ENCODE data around the gene KRT31.

The KRT31 gene

GRCh38 chr17:41411072-41411840, 13.8 kb upstream of the KRT31 start:
- CTCF ChIA-PET: interaction anchor here (0.8 kb wide), 1 partner anchor 139 kb away, joined by 3 read pairs; no protein-coding TSS in a partner anchor
- Histone ChIP-seq H3K36me3 (ENCODE audit: control insufficient read depth in 2 of 2, insufficient read depth in 1 of 2, low read length in 2 of 2) (no peaks in the 10 kb centered on the region), H3K4me1 (ENCODE audit: control insufficient read depth, insufficient read depth, low read length) (no peaks in the 10 kb centered on the region), H3K27ac (ENCODE audit: extremely low read depth, low read depth, low read length) (no peak overlapping the region), H3K4me3 (ENCODE audit: low read depth, low read length) (no peak overlapping the region), H3K9me3 (ENCODE audit: control insufficient read depth, insufficient read depth, low read depth, low read length) (no peaks in the 10 kb centered on the region)
- TF ChIP-seq PATZ1 (tag by site-specific recombination; IDR thresholded peaks at IDR 0.05) (no peak), ZNF610 (tag by site-specific recombination; IDR thresholded peaks at IDR 0.05; ENCODE audit: borderline replicate concordance) (no peak), ZNF174 (tag by site-specific recombination; IDR thresholded peaks at IDR 0.05) (no peak), REST (tag by site-specific recombination; IDR thresholded peaks at IDR 0.05) (no peak), KLF8 (tag by site-specific recombination; IDR thresholded peaks at IDR 0.05) (no peak), ZBTB20 (tag by site-specific recombination; IDR thresholded peaks at IDR 0.05) (no peak), RBAK (tag by site-specific recombination; IDR thresholded peaks at IDR 0.05) (no peak), ZNF626 (tag by site-specific recombination; IDR thresholded peaks at IDR 0.05) (no peak), ZBTB17 (tag by site-specific recombination; IDR thresholded peaks at IDR 0.05) (no peak), ZNF658 (tag by site-specific recombination; IDR thresholded peaks at IDR 0.05) (no peak), YY1 (tag by site-specific recombination; IDR thresholded peaks at IDR 0.05) (no peak), ZXDB (tag by site-specific recombination; IDR thresholded peaks at IDR 0.05) (no peak), ZNF510 (tag by site-specific recombination; IDR thresholded peaks at IDR 0.05; ENCODE audit: insufficient replicate concordance) (no peak), ZNF157 (tag by site-specific recombination; IDR thresholded peaks at IDR 0.05) (no peak), ZNF76 (tag by site-specific recombination; IDR thresholded peaks at IDR 0.05; ENCODE audit: borderline replicate concordance, low read depth) (no peak), INSM2 (tag by site-specific recombination; IDR thresholded peaks at IDR 0.05) (no peak)
- POLR2A ChIA-PET: no interaction called here

DNA sequence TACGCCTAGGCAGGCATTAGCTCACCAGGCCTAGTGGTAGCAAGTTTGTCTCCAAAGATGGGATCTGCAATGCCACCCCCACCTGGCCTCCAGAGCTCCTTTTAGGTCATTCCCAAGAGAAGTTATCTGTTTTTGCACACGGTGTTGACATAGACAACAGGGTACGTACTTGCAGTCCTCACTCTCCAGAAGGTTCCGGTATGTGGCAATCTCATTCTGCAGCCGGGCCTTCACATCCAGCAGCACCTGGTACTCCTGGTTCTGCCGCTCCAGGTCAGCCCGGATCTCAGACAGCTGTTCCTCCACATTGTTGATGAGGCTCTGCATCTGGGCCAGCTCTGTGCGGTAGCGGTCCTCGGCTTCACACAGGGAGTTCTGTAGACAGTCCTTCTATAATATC, 9.8 kb upstream of the KRT31 start:
- no peak overlapping the region for H3K4me3 ChIP-seq (ENCODE audit: low read depth, low read length)
- H3K27ac ChIP-seq (ENCODE audit: extremely low read depth, low read depth, low read length): no peak overlapping the region
- peaks cover 9% of the 10 kb centered on the region for H3K4me1 ChIP-seq (ENCODE audit: control insufficient read depth, insufficient read depth, low read length)
- no peaks in the 10 kb centered on the region for H3K9me3 ChIP-seq (ENCODE audit: control insufficient read depth, insufficient read depth, low read depth, low read length)
- ChIA-PET POLR2A (no interaction called here), CTCF (interaction anchor here (0.7 to 1.9 kb wide), 5 partner anchors 10 to 254 kb away, joined by 3 to 8 read pairs (median 4); no protein-coding TSS in a partner anchor)
- H3K36me3 ChIP-seq (ENCODE audit: control insufficient read depth in 2 of 2, insufficient read depth in 1 of 2, low read length in 2 of 2): no peaks in the 10 kb centered on the region
- TF ChIP-seq ZNF157 (tag by site-specific recombination; IDR thresholded peaks at IDR 0.05): no peak
- no peak for TF ChIP-seq KLF7 (tag by site-specific recombination; IDR thresholded peaks at IDR 0.05; ENCODE audit: borderline replicate concordance)
- TF ChIP-seq TRIM28 (IDR thresholded peaks at IDR 0.05; ENCODE audit: borderline replicate concordance, low read length): no peak
- TF ChIP-seq, protein P1, sequence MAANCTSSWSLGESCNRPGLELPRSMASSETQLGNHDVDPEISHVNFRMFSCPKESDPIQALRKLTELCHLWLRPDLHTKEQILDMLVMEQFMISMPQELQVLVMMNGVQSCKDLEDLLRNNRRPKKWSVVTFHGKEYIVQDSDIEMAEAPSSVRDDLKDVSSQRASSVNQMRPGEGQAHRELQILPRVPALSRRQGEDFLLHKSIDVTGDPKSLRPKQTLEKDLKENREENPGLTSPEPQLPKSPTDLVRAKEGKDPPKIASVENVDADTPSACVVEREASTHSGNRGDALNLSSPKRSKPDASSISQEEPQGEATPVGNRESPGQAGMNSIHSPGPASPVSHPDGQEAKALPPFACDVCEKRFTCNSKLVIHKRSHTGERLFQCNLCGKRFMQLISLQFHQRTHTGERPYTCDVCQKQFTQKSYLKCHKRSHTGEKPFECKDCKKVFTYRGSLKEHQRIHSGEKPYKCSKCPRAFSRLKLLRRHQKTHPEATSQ (tag by site-specific recombination; IDR thresholded peaks at IDR 0.05): no peak
- TF ChIP-seq ZNF133 (tag by site-specific recombination; IDR thresholded peaks at IDR 0.05): no peak
- TF ChIP-seq KLF16 (tag by site-specific recombination; IDR thresholded peaks at IDR 0.05): no peak
- TF ChIP-seq, protein P2, sequence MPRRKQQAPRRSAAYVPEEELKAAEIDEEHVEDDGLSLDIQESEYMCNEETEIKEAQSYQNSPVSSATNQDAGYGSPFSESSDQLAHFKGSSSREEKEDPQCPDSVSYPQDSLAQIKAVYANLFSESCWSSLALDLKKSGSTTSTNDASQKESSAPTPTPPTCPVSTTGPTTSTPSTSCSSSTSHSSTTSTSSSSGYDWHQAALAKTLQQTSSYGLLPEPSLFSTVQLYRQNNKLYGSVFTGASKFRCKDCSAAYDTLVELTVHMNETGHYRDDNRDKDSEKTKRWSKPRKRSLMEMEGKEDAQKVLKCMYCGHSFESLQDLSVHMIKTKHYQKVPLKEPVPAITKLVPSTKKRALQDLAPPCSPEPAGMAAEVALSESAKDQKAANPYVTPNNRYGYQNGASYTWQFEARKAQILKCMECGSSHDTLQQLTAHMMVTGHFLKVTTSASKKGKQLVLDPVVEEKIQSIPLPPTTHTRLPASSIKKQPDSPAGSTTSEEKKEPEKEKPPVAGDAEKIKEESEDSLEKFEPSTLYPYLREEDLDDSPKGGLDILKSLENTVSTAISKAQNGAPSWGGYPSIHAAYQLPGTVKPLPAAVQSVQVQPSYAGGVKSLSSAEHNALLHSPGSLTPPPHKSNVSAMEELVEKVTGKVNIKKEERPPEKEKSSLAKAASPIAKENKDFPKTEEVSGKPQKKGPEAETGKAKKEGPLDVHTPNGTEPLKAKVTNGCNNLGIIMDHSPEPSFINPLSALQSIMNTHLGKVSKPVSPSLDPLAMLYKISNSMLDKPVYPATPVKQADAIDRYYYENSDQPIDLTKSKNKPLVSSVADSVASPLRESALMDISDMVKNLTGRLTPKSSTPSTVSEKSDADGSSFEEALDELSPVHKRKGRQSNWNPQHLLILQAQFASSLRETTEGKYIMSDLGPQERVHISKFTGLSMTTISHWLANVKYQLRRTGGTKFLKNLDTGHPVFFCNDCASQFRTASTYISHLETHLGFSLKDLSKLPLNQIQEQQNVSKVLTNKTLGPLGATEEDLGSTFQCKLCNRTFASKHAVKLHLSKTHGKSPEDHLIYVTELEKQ (tag by site-specific recombination; IDR thresholded peaks at IDR 0.05; ENCODE audit: borderline replicate concordance): no peak

All from HEK293 (cell line).